Stomach (tissue), 4 donors: Measurements from ENCODE around the gene ULBP3.

ENCODE experiments used
- EP300 ChIP-seq: sonication (generic); formaldehyde crosslinking; IDR thresholded peaks from one replicate; pipeline ENCODE4 v1.6.1; 2017; ENCODE audit warnings: antibody characterized with exemption
- POLR2A ChIP-seq, 4 donors: fragments of 450-650 bp; IDR thresholded peaks; one replicate each; pipeline ENCODE4 v1.6.1; 2016; ENCODE audit warnings: antibody characterized with exemption in 4 of 4, control low read depth in 2 of 4, mild to moderate bottlenecking in 1 of 4, moderate library complexity in 1 of 4

DNA sequence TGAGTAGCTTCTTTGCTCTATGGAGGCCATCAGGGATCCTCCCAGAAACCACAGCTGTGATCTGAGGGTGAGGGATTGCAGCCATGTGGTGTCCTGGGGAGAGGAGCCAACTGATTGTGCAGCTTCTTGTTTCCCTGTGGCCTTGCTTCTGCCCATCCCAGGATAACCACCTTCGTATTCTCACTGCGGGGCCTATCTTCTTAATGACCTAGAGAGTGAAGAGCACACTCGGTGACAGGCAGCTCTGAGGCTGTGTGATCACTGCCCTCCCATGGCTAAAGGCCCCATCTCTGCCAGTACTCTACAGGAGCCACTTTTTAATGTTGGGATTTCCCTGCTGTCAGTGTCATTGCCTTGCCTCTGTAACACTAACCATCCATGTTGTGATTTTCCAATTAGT is 38.3 kb downstream of the ULBP3 start:
- TF ChIP-seq POLR2A (IDR thresholded peaks at IDR 0.05): no peak
- no peak for TF ChIP-seq EP300
